Measurements from ENCODE around the gene MAGED1. TPM values are rescaled to one million over a fixed set of nuclear protein-coding genes. Genes with fewer than 3 reads are reported as not detected.

Gene MAGED1
- polyA plus RNA-seq, 1 donor (not counting 4 experiments of a cell fraction or from before 2014, with no cell fraction given) = 74.8 TPM

- FAIRE-seq = peak; percentile 5
- Histone ChIP-seq H2AFZ (ENCODE audit: control insufficient read depth, low read length) (no peak overlapping the region), H4K20me1 (ENCODE audit: control insufficient read depth, extremely low read depth, insufficient read depth, low read length) (no peaks in the 10 kb centered on the region), H3K9ac (ENCODE audit: control insufficient read depth, extremely low read depth, insufficient read depth, low read length) (no peak overlapping the region), H3K27ac (ENCODE audit: control insufficient read depth, insufficient read depth, low read length) (peak overlapping the region; percentile 51), H3K4me2 (ENCODE audit: control insufficient read depth, extremely low read depth, insufficient read depth, low read depth, low read length) (no peak overlapping the region), H3K9me1 (ENCODE audit: control insufficient read depth, extremely low read depth, insufficient read depth, low read length) (no peaks in the 10 kb centered on the region), H3K27me3 (ENCODE audit: control insufficient read depth, extremely low read depth, insufficient read depth, low read length) (no peaks in the 10 kb centered on the region), H3K4me3 (ENCODE audit: control insufficient read depth in 2 of 3, extremely low read depth in 1 of 3, insufficient read depth in 2 of 3, low read depth in 1 of 3, low read length in 3 of 3) (no peak overlapping the region), H3K36me3 (ENCODE audit: control insufficient read depth in 2 of 2, extremely low read depth in 1 of 2, insufficient read depth in 2 of 2, low read length in 2 of 2) (no peaks in the 10 kb centered on the region), H3K4me1 (ENCODE audit: control insufficient read depth, extremely low read depth, insufficient read depth, low read length) (no peaks in the 10 kb centered on the region), H3K79me2 (ENCODE audit: control insufficient read depth, insufficient read depth, low read length) (peaks cover 2% of the 10 kb centered on the region), H3K9me3 (ENCODE audit: control insufficient read depth, low read depth, low read length) (peaks cover 2% of the 10 kb centered on the region)
- DNase-seq (ENCODE audit: low read depth, low spot score) = peak; percentile 11
- dilution Hi-C loops (cut with MboI; ENCODE audit: extremely low pct_ligation_motif_present, low sequenced_read_pairs) = no loop called here
- TF ChIP-seq EZH2 (IDR thresholded peaks at IDR 0.05; ENCODE audit: low read length) (no peak), CTCF (optimal IDR thresholded peaks at IDR 0.05 in 1 of 3, IDR thresholded peaks at IDR 0.05 in 1 of 3, conservative IDR thresholded peaks at IDR 0.05 in 1 of 3; ENCODE audit: extremely low read depth in 1 of 3, insufficient read depth in 2 of 3, low read length in 3 of 3) (no peak)
Measured at GRCh38 chrX:51851507-51852085, 41.8 kb upstream of the MAGED1 start.

- no peak overlapping the region for H3K4me3 ChIP-seq (ENCODE audit: control insufficient read depth in 2 of 3, extremely low read depth in 1 of 3, insufficient read depth in 2 of 3, low read depth in 1 of 3, low read length in 3 of 3)
- H4K20me1 ChIP-seq (ENCODE audit: control insufficient read depth, extremely low read depth, insufficient read depth, low read length) = no peaks in the 10 kb centered on the region
- no peaks in the 10 kb centered on the region for H3K27me3 ChIP-seq (ENCODE audit: control insufficient read depth, extremely low read depth, insufficient read depth, low read length)
- no peaks in the 10 kb centered on the region for H3K9me1 ChIP-seq (ENCODE audit: control insufficient read depth, extremely low read depth, insufficient read depth, low read length)
- H3K9ac ChIP-seq (ENCODE audit: control insufficient read depth, extremely low read depth, insufficient read depth, low read length) = no peak overlapping the region
- dilution Hi-C loops (cut with MboI; ENCODE audit: extremely low pct_ligation_motif_present, low sequenced_read_pairs) = no loop called here
- H3K9me3 ChIP-seq (ENCODE audit: control insufficient read depth, low read depth, low read length) = peaks cover 2% of the 10 kb centered on the region
- DNase-seq (ENCODE audit: low read depth, low spot score) (no peak), FAIRE-seq (no peak)
- no peaks in the 10 kb centered on the region for H3K4me1 ChIP-seq (ENCODE audit: control insufficient read depth, extremely low read depth, insufficient read depth, low read length)
- H3K79me2 ChIP-seq (ENCODE audit: control insufficient read depth, insufficient read depth, low read length) = peaks cover 2% of the 10 kb centered on the region
- no peak overlapping the region for H3K4me2 ChIP-seq (ENCODE audit: control insufficient read depth, extremely low read depth, insufficient read depth, low read depth, low read length)
- H3K27ac ChIP-seq (ENCODE audit: control insufficient read depth, insufficient read depth, low read length) = peak overlapping the region; percentile 51
- H2AFZ ChIP-seq (ENCODE audit: control insufficient read depth, low read length) = no peak overlapping the region
- H3K36me3 ChIP-seq (ENCODE audit: control insufficient read depth in 2 of 2, extremely low read depth in 1 of 2, insufficient read depth in 2 of 2, low read length in 2 of 2) = no peaks in the 10 kb centered on the region
- TF ChIP-seq CTCF (optimal IDR thresholded peaks at IDR 0.05 in 1 of 3, IDR thresholded peaks at IDR 0.05 in 1 of 3, conservative IDR thresholded peaks at IDR 0.05 in 1 of 3; ENCODE audit: extremely low read depth in 1 of 3, insufficient read depth in 2 of 3, low read length in 3 of 3) = no peak
- no peak for TF ChIP-seq EZH2 (IDR thresholded peaks at IDR 0.05; ENCODE audit: low read length)
Measured at GRCh38 chrX:51852096-51852495, 41.3 kb upstream of the MAGED1 start.
